Keratinocyte (primary cell): Measurements from ENCODE around the gene TFF1. TPM values are rescaled to one million over a fixed set of nuclear protein-coding genes. Genes with fewer than 3 reads are reported as not detected.

Experiments used
- DNase-seq: peaks from one replicate; pipeline ENCODE4 v3.0.0-alpha.2; 2011; ENCODE audit warnings: low read depth, missing footprints, low spot score
- FAIRE-seq: peaks from 2 replicates; lab custom pipeline; 2011; peaks lifted over from hg19 to GRCh38; lab: Jason Lieb, UNC
- H2AFZ ChIP-seq: 2 replicates; pipeline ENCODE4 v1.6.0; 2012; ENCODE audit warnings: low read length, control low read depth, inconsistent platforms; ENCODE audit not compliant: control insufficient read depth
- H3K27ac ChIP-seq: 2 replicates; pipeline ENCODE4 v1.5.1; 2011; ENCODE audit warnings: low read length; ENCODE audit not compliant: control insufficient read depth, insufficient read depth
- H3K27me3 ChIP-seq: 3 replicates; pipeline ENCODE4 v1.6.0; 2011; ENCODE audit warnings: low read length; ENCODE audit not compliant: control insufficient read depth, insufficient read depth; ENCODE audit errors: extremely low read depth
- H3K36me3 ChIP-seq, 2 experiments: 2 replicates in 1 of 2; 3 replicates in 1 of 2; pipeline ENCODE4 v1.5.1; 2011; ENCODE audit warnings: low read length in 2 of 2, mild to moderate bottlenecking in 1 of 2; ENCODE audit not compliant: control insufficient read depth in 2 of 2, insufficient read depth in 2 of 2; ENCODE audit errors: extremely low read depth in 1 of 2
- H3K4me1 ChIP-seq: 3 replicates; pipeline ENCODE4 v1.5.1; 2011; ENCODE audit warnings: low read length; ENCODE audit not compliant: control insufficient read depth, insufficient read depth; ENCODE audit errors: extremely low read depth
- H3K4me2 ChIP-seq: 3 replicates; pipeline ENCODE4 v1.6.0; 2011; ENCODE audit warnings: low read depth, low read length; ENCODE audit not compliant: control insufficient read depth, insufficient read depth; ENCODE audit errors: extremely low read depth
- H3K4me3 ChIP-seq, 3 experiments: fragments of 200-600 bp in 1 of 3; sonication (generic) in 1 of 3; 2 replicates in 2 of 3; 3 replicates in 1 of 3; pipeline ENCODE4 v1.5.1; 2011 to 2016; ENCODE audit warnings: low read length in 3 of 3, mild to moderate bottlenecking in 3 of 3, control low read depth in 2 of 3, inconsistent platforms in 1 of 3, low read depth in 1 of 3, mixed read lengths in 1 of 3, mixed run types in 1 of 3, moderate library complexity in 1 of 3; ENCODE audit not compliant: control insufficient read depth in 2 of 3, insufficient read depth in 2 of 3; ENCODE audit errors: extremely low read depth in 1 of 3
- H3K79me2 ChIP-seq: 2 replicates; pipeline ENCODE4 v1.6.0; 2012; ENCODE audit warnings: low read length; ENCODE audit not compliant: control insufficient read depth, insufficient read depth
- H3K9ac ChIP-seq: 3 replicates; pipeline ENCODE4 v1.6.0; 2011; ENCODE audit warnings: low read length; ENCODE audit not compliant: control insufficient read depth, insufficient read depth; ENCODE audit errors: extremely low read depth
- H3K9me1 ChIP-seq: 3 replicates; pipeline ENCODE4 v1.6.0; 2011; ENCODE audit warnings: low read length; ENCODE audit not compliant: control insufficient read depth, insufficient read depth; ENCODE audit errors: extremely low read depth
- H3K9me3 ChIP-seq: 2 replicates; pipeline ENCODE4 v1.5.1; 2012; ENCODE audit warnings: low read depth, low read length; ENCODE audit not compliant: control insufficient read depth
- H4K20me1 ChIP-seq: 3 replicates; pipeline ENCODE4 v1.6.0; 2011; ENCODE audit warnings: low read length; ENCODE audit not compliant: control insufficient read depth, insufficient read depth; ENCODE audit errors: extremely low read depth
- EZH2 ChIP-seq: IDR thresholded peaks from one replicate; pipeline ENCODE4 v1.6.1; 2012; ENCODE audit warnings: inconsistent platforms, mild to moderate bottlenecking, low read length, moderate library complexity
- dilution Hi-C: fragments of 300-500 bp; cut with MboI; formaldehyde crosslinking; loops from one replicate; pipeline ENCODE4 v1.7.0; 2020; ENCODE audit warnings: low sequenced_read_pairs; ENCODE audit not compliant: extremely low pct_ligation_motif_present
- polyA plus RNA-seq, 5 experiments: library from polyadenylated mRNA; depleted of rRNA in 3 of 5; stranded (reverse) in 3 of 5; stranded (forward) in 1 of 5; unstranded in 1 of 5; fragments of >200 nt; gene quantifications; 1 replicate in 1 of 5; 2 replicates in 3 of 5; 3 replicates in 1 of 5; pipeline versions ENCODE4 v1.2.1 to v1.2.3, GENCODE V29; 2011 to 2012; ENCODE audit warnings: missing spikeins in 2 of 5, low read depth in 1 of 5, low replicate concordance in 1 of 5
- TF ChIP-seq, protein P1 (sequence below), 3 experiments: IDR thresholded peaks in 1 of 3; conservative IDR thresholded peaks in 1 of 3; optimal IDR thresholded peaks in 1 of 3; 2 replicates in 2 of 3; 3 replicates in 1 of 3; pipeline versions ENCODE3 to v1.5.1; 2011; ENCODE audit warnings: low read length in 3 of 3, mild to moderate bottlenecking in 3 of 3, moderate library complexity in 2 of 3, control low read depth in 1 of 3, inconsistent platforms in 1 of 3; ENCODE audit not compliant: insufficient read depth in 2 of 3; ENCODE audit errors: extremely low read depth in 1 of 3

The TFF1 gene
- polyA plus RNA-seq, 1 donor (not counting 4 experiments of a cell fraction or from before 2014, with no cell fraction given): not detected

GRCh38 chr21:42393443-42393950 is 27.2 kb upstream of the TFF1 start:
- Histone ChIP-seq H3K27me3 (peaks cover 11% of the 10 kb centered on the region), H3K9ac (no peak overlapping the region), H3K27ac (no peak overlapping the region), H3K36me3 (no peaks in the 10 kb centered on the region), H3K4me2 (no peak overlapping the region), H3K4me3 (no peak overlapping the region), H3K79me2 (no peaks in the 10 kb centered on the region), H3K9me3 (no peaks in the 10 kb centered on the region), H3K9me1 (no peaks in the 10 kb centered on the region), H4K20me1 (no peaks in the 10 kb centered on the region), H2AFZ (no peak overlapping the region), H3K4me1 (peaks cover 6% of the 10 kb centered on the region)
- TF ChIP-seq EZH2: no peak
- TF ChIP-seq, protein P1, sequence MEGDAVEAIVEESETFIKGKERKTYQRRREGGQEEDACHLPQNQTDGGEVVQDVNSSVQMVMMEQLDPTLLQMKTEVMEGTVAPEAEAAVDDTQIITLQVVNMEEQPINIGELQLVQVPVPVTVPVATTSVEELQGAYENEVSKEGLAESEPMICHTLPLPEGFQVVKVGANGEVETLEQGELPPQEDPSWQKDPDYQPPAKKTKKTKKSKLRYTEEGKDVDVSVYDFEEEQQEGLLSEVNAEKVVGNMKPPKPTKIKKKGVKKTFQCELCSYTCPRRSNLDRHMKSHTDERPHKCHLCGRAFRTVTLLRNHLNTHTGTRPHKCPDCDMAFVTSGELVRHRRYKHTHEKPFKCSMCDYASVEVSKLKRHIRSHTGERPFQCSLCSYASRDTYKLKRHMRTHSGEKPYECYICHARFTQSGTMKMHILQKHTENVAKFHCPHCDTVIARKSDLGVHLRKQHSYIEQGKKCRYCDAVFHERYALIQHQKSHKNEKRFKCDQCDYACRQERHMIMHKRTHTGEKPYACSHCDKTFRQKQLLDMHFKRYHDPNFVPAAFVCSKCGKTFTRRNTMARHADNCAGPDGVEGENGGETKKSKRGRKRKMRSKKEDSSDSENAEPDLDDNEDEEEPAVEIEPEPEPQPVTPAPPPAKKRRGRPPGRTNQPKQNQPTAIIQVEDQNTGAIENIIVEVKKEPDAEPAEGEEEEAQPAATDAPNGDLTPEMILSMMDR (optimal IDR thresholded peaks at IDR 0.05 in 1 of 3, IDR thresholded peaks at IDR 0.05 in 1 of 3, conservative IDR thresholded peaks at IDR 0.05 in 1 of 3; ENCODE audit: extremely low read depth in 1 of 3, insufficient read depth in 2 of 3, low read length in 3 of 3): no peak
- FAIRE-seq (no peak), DNase-seq (no peak)
- dilution Hi-C loops: no loop called here

GRCh38 chr21:42392731-42393442 is 26.6 kb upstream of the TFF1 start:
- no peak overlapping the region for H3K27ac ChIP-seq
- H3K9ac ChIP-seq: no peak overlapping the region
- no peak overlapping the region for H3K4me3 ChIP-seq
- H3K4me2 ChIP-seq: no peak overlapping the region
- no peak overlapping the region for H2AFZ ChIP-seq
- no peaks in the 10 kb centered on the region for H3K9me3 ChIP-seq
- FAIRE-seq: no peak
- no peaks in the 10 kb centered on the region for H3K36me3 ChIP-seq
- no peak for DNase-seq
- peaks cover 11% of the 10 kb centered on the region for H3K27me3 ChIP-seq
- no peaks in the 10 kb centered on the region for H3K79me2 ChIP-seq
- no peaks in the 10 kb centered on the region for H4K20me1 ChIP-seq
- H3K4me1 ChIP-seq: peaks cover 6% of the 10 kb centered on the region
- H3K9me1 ChIP-seq: no peaks in the 10 kb centered on the region
- dilution Hi-C loops: no loop called here
- no peak for TF ChIP-seq EZH2
- TF ChIP-seq, protein P1 (optimal IDR thresholded peaks at IDR 0.05 in 1 of 3, IDR thresholded peaks at IDR 0.05 in 1 of 3, conservative IDR thresholded peaks at IDR 0.05 in 1 of 3; ENCODE audit: extremely low read depth in 1 of 3, insufficient read depth in 2 of 3, low read length in 3 of 3): no peak
